T-helper 22 cell (primary cell): ENCODE data around the gene APEH.
A peak's percentile ranks its signal among the peaks of the same experiment; 100 is the strongest.

Source experiments
- DNase-seq: peaks from one replicate; pipeline ENCODE4 v3.0.0-alpha.2; 2020; ENCODE audit warnings: low read depth

Gene APEH

GRCh38 chr3:49673715-49674496 is at the start of gene APEH:
Gene APEH (plus strand): TSS chr3:49674351. CDS start chr3:49674402, 51 bp downstream.
- DNase-seq = peak; percentile 96

GRCh38 chr3:49625071-49625470 is 49.1 kb upstream of the APEH start:
- DNase-seq = no peak

GRCh38 chr3:49626101-49626581 is 48.0 kb upstream of the APEH start:
- DNase-seq = no peak

- DNase-seq = no peak
Measured at GRCh38 chr3:49626796-49627195, 47.4 kb upstream of the APEH start.

- DNase-seq = no peak
Measured at GRCh38 chr3:49627634-49628033, 46.5 kb upstream of the APEH start.

- DNase-seq = no peak
Measured at GRCh38 chr3:49628249-49628648, 45.9 kb upstream of the APEH start.

- no peak for DNase-seq
Measured at GRCh38 chr3:49629451-49629850, 44.7 kb upstream of the APEH start.

- no peak for DNase-seq
Measured at GRCh38 chr3:49629866-49630265, 44.3 kb upstream of the APEH start.

GRCh38 chr3:49630784-49631183 is 43.4 kb upstream of the APEH start:
- DNase-seq = no peak

- DNase-seq = no peak
Measured at GRCh38 chr3:49634736-49635135, 39.4 kb upstream of the APEH start.

- no peak for DNase-seq
Measured at GRCh38 chr3:49636883-49637609, 37.1 kb upstream of the APEH start.

- DNase-seq = no peak
Measured at GRCh38 chr3:49638445-49638844, 35.7 kb upstream of the APEH start.

- DNase-seq = no peak
Measured at GRCh38 chr3:49639551-49639950, 34.6 kb upstream of the APEH start.

GRCh38 chr3:49641292-49641691 is 32.9 kb upstream of the APEH start:
- no peak for DNase-seq

GRCh38 chr3:49641921-49642707 is 32.0 kb upstream of the APEH start:
- DNase-seq = no peak

- no peak for DNase-seq
Measured at GRCh38 chr3:49642708-49643145, 31.4 kb upstream of the APEH start.

GRCh38 chr3:49644684-49645083 is 29.5 kb upstream of the APEH start:
- no peak for DNase-seq

- no peak for DNase-seq
Measured at GRCh38 chr3:49646236-49646635, 27.9 kb upstream of the APEH start.

- DNase-seq = no peak
Measured at GRCh38 chr3:49647741-49648140, 26.4 kb upstream of the APEH start.

- no peak for DNase-seq
Measured at GRCh38 chr3:49648354-49649019, 25.7 kb upstream of the APEH start.

- DNase-seq = no peak
Measured at GRCh38 chr3:49649576-49649975, 24.6 kb upstream of the APEH start.

- DNase-seq = no peak
Measured at GRCh38 chr3:49650177-49650576, 24.0 kb upstream of the APEH start.
